Osteocyte (in vitro differentiated cells): ENCODE results near the gene IL1RAPL1. TPM values are rescaled to one million over a fixed set of nuclear protein-coding genes. Genes with fewer than 3 reads are reported as not detected.

ENCODE experiments used
- DNase-seq: peaks from one replicate; pipeline ENCODE4 v3.0.0; 2021; ENCODE audit warnings: mixed read lengths; ENCODE audit not compliant: unreplicated experiment; ENCODE audit errors: extremely low spot score
- H3K27ac Mint-ChIP-seq: one replicate; pipeline ENCODE4 v1.8.0; 2021; ENCODE audit warnings: mild to moderate bottlenecking, mixed read lengths; ENCODE audit not compliant: unreplicated experiment
- H3K27me3 Mint-ChIP-seq: one replicate; pipeline ENCODE4 v1.8.0; 2021; ENCODE audit warnings: mixed read lengths; ENCODE audit not compliant: unreplicated experiment
- H3K36me3 Mint-ChIP-seq: one replicate; pipeline ENCODE4 v1.8.0; 2021; ENCODE audit warnings: mixed read lengths; ENCODE audit not compliant: unreplicated experiment
- H3K4me1 Mint-ChIP-seq: one replicate; pipeline ENCODE4 v1.8.0; 2021; ENCODE audit warnings: mixed read lengths; ENCODE audit not compliant: unreplicated experiment
- H3K4me3 Mint-ChIP-seq: one replicate; pipeline ENCODE4 v1.8.0; 2021; ENCODE audit warnings: mild to moderate bottlenecking, moderate library complexity, mixed read lengths; ENCODE audit not compliant: unreplicated experiment
- H3K9me3 Mint-ChIP-seq: one replicate; pipeline ENCODE4 v1.8.0; 2021; ENCODE audit warnings: mixed read lengths; ENCODE audit not compliant: unreplicated experiment
- total RNA-seq: library from RNA; stranded (reverse); gene quantifications from 2 replicates; pipeline ENCODE4 v1.2.1, GENCODE V29; 2021
- TF ChIP-seq, protein P1 (sequence below): fragments of 200-600 bp; sonication (generic); IDR thresholded peaks from 2 replicates; pipeline ENCODE4 v1.5.0; 2021; ENCODE audit warnings: antibody characterized with exemption, mild to moderate bottlenecking, moderate library complexity

Gene IL1RAPL1
- total RNA-seq, 1 donor from 2014 or later: not detected

DNA sequence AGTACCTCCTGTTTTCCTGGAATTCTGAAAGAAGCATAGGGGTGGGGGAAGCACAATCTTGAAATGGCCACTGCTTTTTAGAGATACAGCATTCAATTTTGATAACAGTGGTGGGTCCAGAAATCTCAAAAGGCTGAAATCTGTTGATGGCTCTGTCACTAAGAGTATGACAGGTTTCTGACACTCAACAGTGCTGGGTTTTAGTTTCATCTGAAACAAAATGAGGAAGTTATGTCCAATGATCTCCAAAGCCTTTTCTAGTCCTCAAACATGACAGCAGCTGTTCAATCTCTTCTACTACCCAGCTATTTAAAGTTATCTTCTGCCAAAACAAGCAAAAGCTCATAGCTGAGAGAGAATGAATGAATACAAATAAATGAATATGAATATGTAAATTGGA is 110.5 kb downstream of the IL1RAPL1 start:
- DNase-seq: no peak
- Mint-ChIP-seq H3K4me3 (no peak overlapping the region), H3K4me1 (no peaks in the 10 kb centered on the region), H3K27me3 (no peaks in the 10 kb centered on the region), H3K36me3 (no peaks in the 10 kb centered on the region), H3K27ac (no peak overlapping the region), H3K9me3 (peaks cover 11% of the 10 kb centered on the region)
- TF ChIP-seq, protein P1, sequence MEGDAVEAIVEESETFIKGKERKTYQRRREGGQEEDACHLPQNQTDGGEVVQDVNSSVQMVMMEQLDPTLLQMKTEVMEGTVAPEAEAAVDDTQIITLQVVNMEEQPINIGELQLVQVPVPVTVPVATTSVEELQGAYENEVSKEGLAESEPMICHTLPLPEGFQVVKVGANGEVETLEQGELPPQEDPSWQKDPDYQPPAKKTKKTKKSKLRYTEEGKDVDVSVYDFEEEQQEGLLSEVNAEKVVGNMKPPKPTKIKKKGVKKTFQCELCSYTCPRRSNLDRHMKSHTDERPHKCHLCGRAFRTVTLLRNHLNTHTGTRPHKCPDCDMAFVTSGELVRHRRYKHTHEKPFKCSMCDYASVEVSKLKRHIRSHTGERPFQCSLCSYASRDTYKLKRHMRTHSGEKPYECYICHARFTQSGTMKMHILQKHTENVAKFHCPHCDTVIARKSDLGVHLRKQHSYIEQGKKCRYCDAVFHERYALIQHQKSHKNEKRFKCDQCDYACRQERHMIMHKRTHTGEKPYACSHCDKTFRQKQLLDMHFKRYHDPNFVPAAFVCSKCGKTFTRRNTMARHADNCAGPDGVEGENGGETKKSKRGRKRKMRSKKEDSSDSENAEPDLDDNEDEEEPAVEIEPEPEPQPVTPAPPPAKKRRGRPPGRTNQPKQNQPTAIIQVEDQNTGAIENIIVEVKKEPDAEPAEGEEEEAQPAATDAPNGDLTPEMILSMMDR: no peak

DNA sequence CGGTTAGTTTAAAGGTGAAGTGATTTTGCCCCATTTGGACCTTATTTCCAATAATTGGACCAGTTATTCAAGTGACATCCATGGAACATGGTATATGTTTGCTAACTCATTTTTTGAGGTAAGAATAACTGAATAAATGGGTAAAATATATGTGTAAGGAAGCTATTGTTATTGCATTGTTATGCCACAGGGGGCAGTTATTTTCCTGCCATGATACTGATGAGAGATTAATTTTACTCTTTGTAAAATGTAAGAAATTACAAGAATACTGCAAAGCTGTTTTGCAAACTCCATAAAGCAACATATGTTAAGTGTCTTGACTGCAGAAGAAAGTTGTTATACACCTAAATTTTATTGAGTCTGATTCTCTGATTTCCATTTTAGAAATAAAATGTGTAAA is 114.0 kb downstream of the IL1RAPL1 start:
- no peak for DNase-seq
- Mint-ChIP-seq H3K36me3 (no peaks in the 10 kb centered on the region), H3K4me3 (no peak overlapping the region), H3K9me3 (peaks cover 11% of the 10 kb centered on the region), H3K27ac (no peak overlapping the region), H3K27me3 (no peaks in the 10 kb centered on the region), H3K4me1 (no peaks in the 10 kb centered on the region)
- TF ChIP-seq, protein P1: no peak

DNA sequence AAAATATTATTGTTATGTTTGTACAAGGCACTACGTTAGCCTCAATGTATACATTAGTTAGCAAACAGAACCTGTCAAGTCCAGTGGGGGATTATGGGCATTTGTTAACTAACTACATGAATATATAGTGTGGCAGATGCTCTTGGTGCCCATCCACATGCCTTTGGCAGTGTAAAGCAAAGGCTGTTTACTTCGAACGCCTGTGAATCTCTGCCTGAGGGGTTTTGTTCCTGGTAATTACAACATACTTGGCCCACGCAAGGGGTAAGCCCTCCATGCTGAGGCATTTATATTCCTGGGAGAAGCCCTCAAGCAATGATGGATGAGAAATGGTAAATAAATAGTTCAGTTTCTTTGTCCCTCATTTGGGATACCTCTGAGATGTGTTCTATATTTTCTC is 119.7 kb downstream of the IL1RAPL1 start:
- no peak for DNase-seq
- no peaks in the 10 kb centered on the region for H3K36me3 Mint-ChIP-seq
- H3K9me3 Mint-ChIP-seq: peaks cover 7% of the 10 kb centered on the region
- TF ChIP-seq, protein P1: no peak
- no peaks in the 10 kb centered on the region for H3K4me1 Mint-ChIP-seq
- no peak overlapping the region for H3K4me3 Mint-ChIP-seq
- H3K27ac Mint-ChIP-seq: no peak overlapping the region
- no peaks in the 10 kb centered on the region for H3K27me3 Mint-ChIP-seq

DNA sequence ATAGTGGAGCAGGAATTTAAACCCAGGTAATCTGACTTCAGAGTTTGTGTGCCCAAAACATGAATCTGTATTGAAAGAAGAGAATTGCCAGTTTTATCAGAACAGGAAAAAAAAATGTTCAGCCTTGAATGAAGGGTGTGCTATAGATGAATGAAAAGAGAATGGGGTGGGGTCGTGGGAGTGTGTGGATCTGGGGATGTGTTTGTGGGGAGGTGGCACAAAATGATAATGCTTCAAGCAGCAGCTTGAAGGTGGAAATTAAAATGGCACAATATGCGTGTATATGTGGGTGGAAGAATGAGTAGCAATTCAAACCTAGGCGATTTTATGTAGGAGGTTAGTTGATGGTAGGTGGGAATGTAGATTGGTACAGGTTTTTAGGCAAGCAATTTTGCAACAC is 122.2 kb downstream of the IL1RAPL1 start:
- H3K9me3 Mint-ChIP-seq: peaks cover 11% of the 10 kb centered on the region
- TF ChIP-seq, protein P1: no peak
- no peak overlapping the region for H3K27ac Mint-ChIP-seq
- no peaks in the 10 kb centered on the region for H3K36me3 Mint-ChIP-seq
- H3K4me1 Mint-ChIP-seq: no peaks in the 10 kb centered on the region
- no peaks in the 10 kb centered on the region for H3K27me3 Mint-ChIP-seq
- H3K4me3 Mint-ChIP-seq: no peak overlapping the region
- DNase-seq: no peak

DNA sequence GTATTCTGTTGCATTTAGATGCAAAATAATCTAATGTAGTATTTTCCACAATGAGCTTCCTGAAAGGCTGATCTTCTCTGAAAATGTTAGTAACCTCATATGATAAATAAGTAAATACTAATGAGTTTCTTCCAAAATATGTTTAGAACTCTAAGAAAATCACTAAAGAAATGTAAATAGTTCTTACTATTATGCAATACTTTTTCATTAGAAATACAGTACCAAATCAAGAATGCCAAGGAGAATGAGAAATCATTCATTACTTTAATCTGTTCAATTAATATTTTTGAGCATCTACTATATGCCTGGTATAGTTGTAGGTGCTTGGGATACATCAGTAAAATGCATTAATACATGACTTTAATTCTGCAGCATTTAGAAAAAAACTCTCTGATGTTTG is 130.6 kb downstream of the IL1RAPL1 start:
- no peaks in the 10 kb centered on the region for H3K36me3 Mint-ChIP-seq
- no peaks in the 10 kb centered on the region for H3K27me3 Mint-ChIP-seq
- no peak overlapping the region for H3K27ac Mint-ChIP-seq
- TF ChIP-seq, protein P1: no peak
- no peak for DNase-seq
- no peak overlapping the region for H3K4me3 Mint-ChIP-seq
- peaks cover 15% of the 10 kb centered on the region for H3K9me3 Mint-ChIP-seq
- no peaks in the 10 kb centered on the region for H3K4me1 Mint-ChIP-seq
